ENCODE measurements around the gene PDCD5. TPM values are rescaled to one million over a fixed set of nuclear protein-coding genes. Genes with fewer than 3 reads are reported as not detected.

Gene PDCD5
- polyA plus RNA-seq, 1 of the 3 experiments (the other 2 are of a cell fraction), result 188 TPM

DNA sequence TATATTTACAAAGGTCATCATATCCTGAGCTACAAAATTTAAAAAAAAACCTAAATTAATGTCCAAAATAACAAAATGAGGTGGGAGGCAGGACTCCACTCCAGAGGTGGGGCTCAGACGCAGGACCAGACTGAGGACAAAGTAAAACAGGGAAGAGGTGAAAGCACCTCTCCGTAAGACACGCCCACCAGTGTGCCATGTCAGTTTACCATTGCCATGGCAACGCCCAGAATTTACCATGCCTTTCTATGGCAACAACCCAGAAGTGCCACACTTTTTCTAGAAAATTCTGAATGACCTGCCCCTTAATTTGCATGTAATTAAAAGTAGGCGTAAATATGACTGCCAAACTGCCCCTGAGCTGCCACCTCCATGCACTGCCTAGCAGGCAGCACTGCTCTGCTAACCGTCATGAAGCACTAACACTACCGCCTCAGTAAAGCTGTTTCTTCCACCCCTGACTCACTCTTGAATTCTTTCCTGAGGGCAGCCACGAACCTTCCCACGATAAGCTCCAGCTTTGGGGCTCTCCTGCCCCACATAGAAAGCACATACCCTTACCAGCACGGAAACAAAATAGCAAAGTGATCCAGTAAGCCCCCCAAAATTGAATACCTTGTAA is 22.3 kb upstream of the PDCD5 start (continued):
- TF ChIP-seq TEAD4 (IDR thresholded peaks at IDR 0.05; ENCODE audit: borderline replicate concordance, insufficient read depth), result no peak
- no peak for TF ChIP-seq RAD21 (IDR thresholded peaks at IDR 0.05; ENCODE audit: low read length)
- TF ChIP-seq EP300 (IDR thresholded peaks at IDR 0.05; ENCODE audit: borderline replicate concordance in 1 of 2, low read depth in 1 of 2, low read length in 1 of 2), result no peak
- no peak for TF ChIP-seq SIN3A (IDR thresholded peaks at IDR 0.05; ENCODE audit: borderline replicate concordance, low read depth, low read length)
- no peak for TF ChIP-seq POLR2AphosphoS5 (IDR thresholded peaks at IDR 0.05; ENCODE audit: low read depth, low read length)

DNA sequence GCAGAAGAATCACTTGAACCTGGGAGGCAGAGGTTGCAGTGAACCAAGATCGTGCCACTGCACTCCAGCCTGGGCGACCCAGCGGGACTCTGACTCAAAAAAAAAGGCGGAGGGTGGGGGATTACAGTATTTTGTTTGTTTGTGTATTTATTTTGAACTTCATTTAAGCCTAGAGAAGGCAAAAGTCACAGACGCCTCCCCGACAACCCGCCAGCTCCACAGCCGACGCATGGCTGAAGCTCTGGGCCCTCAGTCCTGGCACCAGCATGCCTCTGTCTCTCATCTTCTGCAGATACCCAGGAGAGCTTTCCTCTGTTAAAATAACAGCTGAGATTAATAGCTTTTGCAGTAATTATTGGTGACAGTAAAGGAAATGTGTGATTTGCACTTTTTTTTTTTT is 17.2 kb upstream of the PDCD5 start:
- ChIA-PET POLR2A (no interaction called here), CTCF (interaction anchor here (0.7 to 1.6 kb wide), 2 partner anchors 99 to 1895 kb away, joined by 3 to 5 read pairs; no protein-coding TSS in a partner anchor)
- H3K4me1 ChIP-seq (ENCODE audit: control insufficient read depth in 1 of 2, insufficient read depth in 2 of 2, low read depth in 1 of 2, low read length in 1 of 2), result no peaks in the 10 kb centered on the region
- no peaks in the 10 kb centered on the region for H3K79me2 ChIP-seq (ENCODE audit: insufficient read depth)
- TF ChIP-seq YY1 (IDR thresholded peaks at IDR 0.05; ENCODE audit: low read depth) (no peak), NRF1 (IDR thresholded peaks at IDR 0.05; ENCODE audit: low read depth, low read length) (no peak), GABPA (IDR thresholded peaks at IDR 0.05; ENCODE audit: low read depth) (no peak)
- no peaks in the 10 kb centered on the region for H3K27me3 ChIP-seq (ENCODE audit: insufficient read depth)
- no peak for DNase-seq
- WGBS (ENCODE audit: low lambda C conversion rate), result 87% methylated on average over 9 of the region's 9 CpGs
- H2AFZ ChIP-seq (ENCODE audit: low read depth), result no peak overlapping the region
- no peaks in the 10 kb centered on the region for H3K9me2 ChIP-seq
- H3K36me3 ChIP-seq (replicated peaks in 1 of 2; ENCODE audit: control insufficient read depth in 1 of 2, insufficient read depth in 2 of 2, low read length in 1 of 2), result no peaks in the 10 kb centered on the region
- no peak overlapping the region for H3K4me3 ChIP-seq (ENCODE audit: low read depth in 2 of 2, low read length in 1 of 2)
- H3K9me3 ChIP-seq, result no peaks in the 10 kb centered on the region
- H3K27ac ChIP-seq (ENCODE audit: low read depth in 2 of 2, low read length in 1 of 2), result no peak overlapping the region
- no peaks in the 10 kb centered on the region for H4K20me1 ChIP-seq (ENCODE audit: insufficient read depth)
- H3K4me2 ChIP-seq, result no peak overlapping the region
- no peaks in the 10 kb centered on the region for H3F3A ChIP-seq (replicated peaks; ENCODE audit: insufficient read depth)
- no peak overlapping the region for H3K9ac ChIP-seq

DNA sequence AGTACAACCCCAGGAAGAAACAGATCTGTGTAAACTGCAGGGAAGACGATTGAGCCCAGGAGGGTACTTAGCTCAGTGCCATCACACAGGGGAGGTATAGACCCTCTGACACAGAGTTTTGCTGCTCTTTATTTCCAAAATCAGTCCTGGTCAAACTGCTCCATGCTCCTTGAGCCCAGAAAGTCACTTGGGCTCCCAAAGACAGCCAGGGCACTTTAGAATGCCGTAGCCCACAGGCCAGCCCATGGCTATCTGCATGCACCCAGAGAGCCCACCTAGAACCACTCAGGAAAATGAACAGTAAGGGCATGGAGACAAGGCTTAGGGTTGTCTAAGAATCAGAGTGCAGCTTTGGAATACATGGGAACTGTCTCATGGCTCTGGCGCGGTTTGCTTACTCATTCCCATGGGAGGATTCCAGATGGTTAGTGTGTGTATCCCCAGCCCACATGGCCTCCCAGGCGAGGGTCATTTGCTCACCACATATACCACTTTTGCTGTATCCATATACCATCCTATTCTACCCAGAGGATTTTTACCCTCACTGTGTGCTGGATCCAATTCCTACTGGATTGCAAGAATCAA is 14.7 kb upstream of the PDCD5 start:
- Histone ChIP-seq H3K4me2 (no peak overlapping the region), H3K4me3 (ENCODE audit: low read depth in 2 of 2, low read length in 1 of 2) (no peak overlapping the region), H3K36me3 (replicated peaks in 1 of 2; ENCODE audit: control insufficient read depth in 1 of 2, insufficient read depth in 2 of 2, low read length in 1 of 2) (no peaks in the 10 kb centered on the region), H3F3A (replicated peaks; ENCODE audit: insufficient read depth) (peaks cover 6% of the 10 kb centered on the region), H3K9ac (no peak overlapping the region), H3K4me1 (ENCODE audit: control insufficient read depth in 1 of 2, insufficient read depth in 2 of 2, low read depth in 1 of 2, low read length in 1 of 2) (no peaks in the 10 kb centered on the region), H3K27me3 (ENCODE audit: insufficient read depth) (no peaks in the 10 kb centered on the region; the same call in 1 of the 2 replicates), H2AFZ (ENCODE audit: low read depth) (no peak overlapping the region), H3K27ac (ENCODE audit: low read depth in 2 of 2, low read length in 1 of 2) (no peak overlapping the region), H3K9me3 (no peaks in the 10 kb centered on the region), H4K20me1 (ENCODE audit: insufficient read depth) (no peaks in the 10 kb centered on the region), H3K79me2 (ENCODE audit: insufficient read depth) (no peaks in the 10 kb centered on the region), H3K9me2 (no peaks in the 10 kb centered on the region)
- POLR2A ChIA-PET, result interaction anchor here (0.6 kb wide), 1 partner anchor 227 kb away, joined by 4 read pairs; no protein-coding TSS in a partner anchor
- TF ChIP-seq FOXJ3 (CRISPR knock-in tag; IDR thresholded peaks at IDR 0.05), result no peak
- no peak for TF ChIP-seq RXRA (IDR thresholded peaks at IDR 0.05; ENCODE audit: borderline replicate concordance, low read depth)
- CTCF ChIA-PET, result interaction anchor here (0.6 to 1.4 kb wide), 6 partner anchors 10 to 102 kb away, joined by 3 to 4 read pairs (median 3); no protein-coding TSS in a partner anchor
- WGBS (ENCODE audit: low lambda C conversion rate), result 66% methylated on average over 5 of the region's 5 CpGs
- DNase-seq, result no peak
